HCEC 1CT (cell line): ENCODE results near the gene MFSD1.

Experiments
- DNase-seq: peaks from one replicate; pipeline ENCODE4 v3.0.0-alpha.2; 2017

Gene MFSD1

GRCh38 chr3:158820521-158820920 is 18.7 kb downstream of the MFSD1 start:
- no peak for DNase-seq

- DNase-seq, result no peak
Observed at GRCh38 chr3:158821847-158822246, 20.0 kb downstream of the MFSD1 start.

GRCh38 chr3:158823426-158823825 is 21.6 kb downstream of the MFSD1 start:
- DNase-seq, result no peak

- no peak for DNase-seq
Observed at GRCh38 chr3:158827773-158828172, 25.9 kb downstream of the MFSD1 start.

GRCh38 chr3:158830391-158830790 is 28.5 kb downstream of the MFSD1 start:
- DNase-seq, result peak; percentile 92

- DNase-seq, result no peak
Observed at GRCh38 chr3:158831861-158832260, 30.0 kb downstream of the MFSD1 start.

- no peak for DNase-seq
Observed at GRCh38 chr3:158835631-158836030, 33.8 kb downstream of the MFSD1 start.

GRCh38 chr3:158836312-158836711 is 34.5 kb downstream of the MFSD1 start:
- no peak for DNase-seq

GRCh38 chr3:158837240-158837639 is 35.4 kb downstream of the MFSD1 start:
- DNase-seq, result no peak

- no peak for DNase-seq
Observed at GRCh38 chr3:158839966-158840365, 38.1 kb downstream of the MFSD1 start.

GRCh38 chr3:158841387-158841786 is 39.5 kb downstream of the MFSD1 start:
- DNase-seq, result no peak

GRCh38 chr3:158842976-158843375 is 41.1 kb downstream of the MFSD1 start:
- DNase-seq, result no peak

GRCh38 chr3:158845765-158846350 is 44.0 kb downstream of the MFSD1 start:
- peak; percentile 49 for DNase-seq

- no peak for DNase-seq
Observed at GRCh38 chr3:158846803-158847451, 45.1 kb downstream of the MFSD1 start.

GRCh38 chr3:158847452-158847821 is 45.6 kb downstream of the MFSD1 start:
- DNase-seq, result peak; percentile 60

- peak; percentile 3 for DNase-seq
Observed at GRCh38 chr3:158847885-158848284, 46.0 kb downstream of the MFSD1 start.

GRCh38 chr3:158849757-158850156 is 47.9 kb downstream of the MFSD1 start:
- no peak for DNase-seq

GRCh38 chr3:158859362-158859761 is 57.5 kb downstream of the MFSD1 start:
- DNase-seq, result no peak

GRCh38 chr3:158863247-158863646 is 61.4 kb downstream of the MFSD1 start:
- DNase-seq, result no peak

GRCh38 chr3:158864492-158864891 is 62.6 kb downstream of the MFSD1 start:
- DNase-seq, result no peak

- DNase-seq, result no peak
Observed at GRCh38 chr3:158875700-158876099, 73.8 kb downstream of the MFSD1 start.
